Dendritic cell treated with granulocyte-macrophage colony-stimulating factor and Interleukin-4, amounts not matched to agents 40 ng/mL and 50 ng/mL, for 4 days (primary cell): Measurements from ENCODE around the gene RAB27A.

Experiments
- H3K27ac Mint-ChIP-seq: one replicate; pipeline ENCODE4 v1.8.0; 2022; ENCODE audit warnings: mild to moderate bottlenecking, mixed read lengths
- H3K27me3 Mint-ChIP-seq: one replicate; pipeline ENCODE4 v1.8.0; 2022; ENCODE audit warnings: mild to moderate bottlenecking, mixed read lengths
- H3K36me3 Mint-ChIP-seq: one replicate; pipeline ENCODE4 v1.8.0; 2022; ENCODE audit warnings: low read depth, mixed read lengths
- H3K4me1 Mint-ChIP-seq: one replicate; pipeline ENCODE4 v1.8.0; 2022; ENCODE audit warnings: low read depth, mixed read lengths
- H3K4me3 Mint-ChIP-seq: one replicate; pipeline ENCODE4 v1.8.0; 2022; ENCODE audit warnings: mild to moderate bottlenecking, moderate library complexity, mixed read lengths
- H3K9me3 Mint-ChIP-seq: one replicate; pipeline ENCODE4 v1.8.0; 2022; ENCODE audit warnings: mixed read lengths
- intact Hi-C: fragments of 100-400 bp; cut with micrococcal nuclease; formaldehyde crosslinking; loops from one replicate; pipeline ENCODE4 v1.15.0; 2022

Gene RAB27A

GRCh38 chr15:55237219-55238130, 52.1 kb downstream of the RAB27A start:
- Mint-ChIP-seq H3K27me3 (no peaks in the 10 kb centered on the region), H3K36me3 (no peaks in the 10 kb centered on the region), H3K27ac (no peak overlapping the region), H3K4me3 (no peak overlapping the region), H3K4me1 (peaks cover 10% of the 10 kb centered on the region), H3K9me3 (no peaks in the 10 kb centered on the region)
- intact Hi-C loops: no loop called here

GRCh38 chr15:55235546-55236036, 54.0 kb downstream of the RAB27A start:
- H3K4me3 Mint-ChIP-seq: no peak overlapping the region
- no peak overlapping the region for H3K27ac Mint-ChIP-seq
- peaks cover 10% of the 10 kb centered on the region for H3K4me1 Mint-ChIP-seq

GRCh38 chr15:55234800-55235104, 54.9 kb downstream of the RAB27A start:
- Mint-ChIP-seq H3K4me3 (no peak overlapping the region), H3K4me1 (peaks cover 5% of the 10 kb centered on the region)

More at GRCh38 chr15:55235546-55236036, 54.0 kb downstream of the RAB27A start:
- H3K36me3 Mint-ChIP-seq: no peaks in the 10 kb centered on the region
- H3K9me3 Mint-ChIP-seq: no peaks in the 10 kb centered on the region
- intact Hi-C loops: no loop called here
- H3K27me3 Mint-ChIP-seq: no peaks in the 10 kb centered on the region

GRCh38 chr15:55234104-55234799, 55.4 kb downstream of the RAB27A start:
- H3K9me3 Mint-ChIP-seq: no peaks in the 10 kb centered on the region
- no peak overlapping the region for H3K27ac Mint-ChIP-seq
- peaks cover 5% of the 10 kb centered on the region for H3K4me1 Mint-ChIP-seq
- H3K27me3 Mint-ChIP-seq: no peaks in the 10 kb centered on the region
- no peak overlapping the region for H3K4me3 Mint-ChIP-seq
- intact Hi-C loops: no loop called here
- peaks cover 8% of the 10 kb centered on the region for H3K36me3 Mint-ChIP-seq

More at GRCh38 chr15:55234800-55235104, 54.9 kb downstream of the RAB27A start:
- intact Hi-C loops: no loop called here
- H3K27me3 Mint-ChIP-seq: no peaks in the 10 kb centered on the region
- H3K9me3 Mint-ChIP-seq: no peaks in the 10 kb centered on the region
- H3K36me3 Mint-ChIP-seq: peaks cover 6% of the 10 kb centered on the region
- H3K27ac Mint-ChIP-seq: no peak overlapping the region

GRCh38 chr15:55231455-55231854, 58.2 kb downstream of the RAB27A start:
- Mint-ChIP-seq H3K27ac (no peak overlapping the region), H3K4me1 (no peaks in the 10 kb centered on the region), H3K4me3 (no peak overlapping the region), H3K36me3 (peaks cover 9% of the 10 kb centered on the region), H3K9me3 (no peaks in the 10 kb centered on the region), H3K27me3 (no peaks in the 10 kb centered on the region)
- intact Hi-C loops: no loop called here

- H3K9me3 Mint-ChIP-seq: no peaks in the 10 kb centered on the region
- intact Hi-C loops: no loop called here
- no peaks in the 10 kb centered on the region for H3K27me3 Mint-ChIP-seq
- no peak overlapping the region for H3K27ac Mint-ChIP-seq
- H3K4me1 Mint-ChIP-seq: peaks cover 4% of the 10 kb centered on the region
- H3K4me3 Mint-ChIP-seq: no peak overlapping the region
- H3K36me3 Mint-ChIP-seq: peaks cover 14% of the 10 kb centered on the region
Observed at GRCh38 chr15:55230953-55231352, 58.7 kb downstream of the RAB27A start.

- Mint-ChIP-seq H3K4me1 (peaks cover 9% of the 10 kb centered on the region), H3K36me3 (peaks cover 15% of the 10 kb centered on the region), H3K27ac (peak overlapping the region; percentile 48), H3K9me3 (no peaks in the 10 kb centered on the region), H3K27me3 (no peaks in the 10 kb centered on the region), H3K4me3 (no peak overlapping the region)
- intact Hi-C loops: no loop called here
Observed at GRCh38 chr15:55230051-55230670, 59.5 kb downstream of the RAB27A start.

GRCh38 chr15:55226127-55226526, 63.5 kb downstream of the RAB27A start:
- H3K27me3 Mint-ChIP-seq: no peaks in the 10 kb centered on the region
- H3K36me3 Mint-ChIP-seq: peaks cover 15% of the 10 kb centered on the region
- intact Hi-C loops: no loop called here
- H3K9me3 Mint-ChIP-seq: no peaks in the 10 kb centered on the region
- H3K4me1 Mint-ChIP-seq: peaks cover 33% of the 10 kb centered on the region
- H3K27ac Mint-ChIP-seq: no peak overlapping the region
- H3K4me3 Mint-ChIP-seq: no peak overlapping the region

- Mint-ChIP-seq H3K4me3 (no peak overlapping the region), H3K27me3 (no peaks in the 10 kb centered on the region), H3K4me1 (peaks cover 39% of the 10 kb centered on the region), H3K27ac (no peak overlapping the region), H3K9me3 (no peaks in the 10 kb centered on the region), H3K36me3 (peaks cover 10% of the 10 kb centered on the region)
- intact Hi-C loops: loop anchor here (5.0 kb wide), 1 partner anchor 32 kb away; no protein-coding TSS in a partner anchor
Observed at GRCh38 chr15:55224892-55225291, 64.7 kb downstream of the RAB27A start.

GRCh38 chr15:55222588-55222987, 67.0 kb downstream of the RAB27A start:
- Mint-ChIP-seq H3K27me3 (no peaks in the 10 kb centered on the region), H3K36me3 (peaks cover 7% of the 10 kb centered on the region), H3K4me3 (no peak overlapping the region), H3K27ac (no peak overlapping the region), H3K9me3 (no peaks in the 10 kb centered on the region), H3K4me1 (peaks cover 39% of the 10 kb centered on the region)
- intact Hi-C loops: loop anchor here (5.0 kb wide), 1 partner anchor 35 kb away; no protein-coding TSS in a partner anchor

- Mint-ChIP-seq H3K36me3 (peaks cover 4% of the 10 kb centered on the region), H3K9me3 (no peaks in the 10 kb centered on the region), H3K27me3 (no peaks in the 10 kb centered on the region), H3K4me3 (peak overlapping the region; percentile 61), H3K27ac (peak overlapping the region; percentile 65), H3K4me1 (peaks cover 39% of the 10 kb centered on the region)
- intact Hi-C loops: loop anchor here (5.0 kb wide), 1 partner anchor 36 kb away; no protein-coding TSS in a partner anchor
Observed at GRCh38 chr15:55221090-55222011, 68.3 kb downstream of the RAB27A start.

- intact Hi-C loops: loop anchor here (5.0 kb wide), 1 partner anchor 37 kb away; no protein-coding TSS in a partner anchor
- Mint-ChIP-seq H3K36me3 (no peaks in the 10 kb centered on the region), H3K27ac (peak overlapping the region; percentile 65)
Observed at GRCh38 chr15:55220606-55221005, 69.0 kb downstream of the RAB27A start.

GRCh38 chr15:55218056-55218455, 71.6 kb downstream of the RAB27A start:
- Mint-ChIP-seq H3K9me3 (no peaks in the 10 kb centered on the region), H3K27ac (no peak overlapping the region), H3K4me3 (no peak overlapping the region), H3K4me1 (peaks cover 25% of the 10 kb centered on the region), H3K27me3 (no peaks in the 10 kb centered on the region), H3K36me3 (no peaks in the 10 kb centered on the region)
- intact Hi-C loops: loop anchor here (2.0 kb wide), 1 partner anchor 217 kb away; no protein-coding TSS in a partner anchor

More at GRCh38 chr15:55220606-55221005, 69.0 kb downstream of the RAB27A start:
- H3K4me3 Mint-ChIP-seq: peak overlapping the region; percentile 17
- H3K27me3 Mint-ChIP-seq: no peaks in the 10 kb centered on the region
- H3K9me3 Mint-ChIP-seq: no peaks in the 10 kb centered on the region
- peaks cover 32% of the 10 kb centered on the region for H3K4me1 Mint-ChIP-seq
